ENCODE measurements around the gene PSMG1.
"Not testable (repeated sequence)": the region's sequence is repeated elsewhere in the genome, so short reads cannot be mapped to it uniquely, and the experiment has no call there.

Gene PSMG1

DNA sequence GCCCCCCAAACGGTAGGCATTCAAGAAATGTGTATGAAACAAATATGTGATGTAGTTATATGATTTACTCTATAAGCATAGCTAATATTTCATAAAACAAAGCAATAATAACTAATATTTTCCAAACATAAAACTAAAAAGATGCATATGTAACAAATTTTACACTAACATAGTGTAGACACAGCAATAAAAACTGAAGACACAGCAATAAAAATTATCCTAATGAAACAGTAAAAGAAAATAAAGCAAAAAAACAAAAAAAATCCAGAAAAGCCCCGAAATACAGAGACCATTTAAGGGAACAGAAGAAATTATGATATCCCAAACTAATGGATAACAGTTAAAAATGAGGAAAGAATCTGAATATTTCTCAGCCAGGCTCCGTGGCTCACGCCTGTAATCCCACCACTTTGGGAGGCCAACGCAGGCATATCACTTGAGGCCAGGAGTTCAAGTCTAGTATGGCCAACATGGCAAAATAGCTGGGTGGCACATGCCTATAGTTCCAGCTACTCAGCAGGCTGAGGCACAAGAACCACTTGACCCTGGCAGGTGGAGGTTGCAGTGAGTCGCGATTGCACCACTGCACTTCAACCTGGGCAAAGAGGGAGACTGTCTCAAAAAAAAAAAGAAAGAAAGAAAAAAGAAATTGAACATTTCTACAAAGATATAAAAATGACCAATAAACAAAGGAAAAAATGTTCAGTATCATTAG is 38.2 kb upstream of the PSMG1 start:
- H3K4me1 ChIP-seq (ENCODE audit: low read length) = no peaks in the 10 kb centered on the region
- no peak for DNase-seq
- H4K20me1 ChIP-seq (ENCODE audit: insufficient read depth, low read length) = no peaks in the 10 kb centered on the region
- H3K27ac ChIP-seq (ENCODE audit: low read length) = no peak overlapping the region
- H3K9me2 ChIP-seq (replicated peaks; ENCODE audit: insufficient read depth, low read length) = no peaks in the 10 kb centered on the region
- no peaks in the 10 kb centered on the region for H3F3A ChIP-seq (ENCODE audit: insufficient read depth, low read length)
- no peaks in the 10 kb centered on the region for H3K27me3 ChIP-seq (replicated peaks; ENCODE audit: insufficient read depth, low read length)
- no peaks in the 10 kb centered on the region for H3K9me3 ChIP-seq (replicated peaks; ENCODE audit: insufficient read depth, low read length)
- H3K9ac ChIP-seq (ENCODE audit: low read length) = no peak overlapping the region
- TF ChIP-seq EZH2phosphoT487 (IDR thresholded peaks at IDR 0.05; ENCODE audit: low read length) = no peak
- TF ChIP-seq EZH2 (optimal IDR thresholded peaks at IDR 0.05; ENCODE audit: low read depth, low read length) = no peak
- TF ChIP-seq, protein P1, sequence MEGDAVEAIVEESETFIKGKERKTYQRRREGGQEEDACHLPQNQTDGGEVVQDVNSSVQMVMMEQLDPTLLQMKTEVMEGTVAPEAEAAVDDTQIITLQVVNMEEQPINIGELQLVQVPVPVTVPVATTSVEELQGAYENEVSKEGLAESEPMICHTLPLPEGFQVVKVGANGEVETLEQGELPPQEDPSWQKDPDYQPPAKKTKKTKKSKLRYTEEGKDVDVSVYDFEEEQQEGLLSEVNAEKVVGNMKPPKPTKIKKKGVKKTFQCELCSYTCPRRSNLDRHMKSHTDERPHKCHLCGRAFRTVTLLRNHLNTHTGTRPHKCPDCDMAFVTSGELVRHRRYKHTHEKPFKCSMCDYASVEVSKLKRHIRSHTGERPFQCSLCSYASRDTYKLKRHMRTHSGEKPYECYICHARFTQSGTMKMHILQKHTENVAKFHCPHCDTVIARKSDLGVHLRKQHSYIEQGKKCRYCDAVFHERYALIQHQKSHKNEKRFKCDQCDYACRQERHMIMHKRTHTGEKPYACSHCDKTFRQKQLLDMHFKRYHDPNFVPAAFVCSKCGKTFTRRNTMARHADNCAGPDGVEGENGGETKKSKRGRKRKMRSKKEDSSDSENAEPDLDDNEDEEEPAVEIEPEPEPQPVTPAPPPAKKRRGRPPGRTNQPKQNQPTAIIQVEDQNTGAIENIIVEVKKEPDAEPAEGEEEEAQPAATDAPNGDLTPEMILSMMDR (IDR thresholded peaks at IDR 0.05; ENCODE audit: low read length) = no peak
- H3K36me3 ChIP-seq (replicated peaks; ENCODE audit: insufficient read depth, low read length) = peaks cover 3% of the 10 kb centered on the region; the same call in 1 of the 2 replicates
- H3K4me3 ChIP-seq (ENCODE audit: low read length) = no peak overlapping the region
- no peak overlapping the region for H2AFZ ChIP-seq (ENCODE audit: low read length)
- no peak overlapping the region for H3K4me2 ChIP-seq (ENCODE audit: low read depth, low read length)
- H3K79me2 ChIP-seq (ENCODE audit: low read length) = no peaks in the 10 kb centered on the region

DNA sequence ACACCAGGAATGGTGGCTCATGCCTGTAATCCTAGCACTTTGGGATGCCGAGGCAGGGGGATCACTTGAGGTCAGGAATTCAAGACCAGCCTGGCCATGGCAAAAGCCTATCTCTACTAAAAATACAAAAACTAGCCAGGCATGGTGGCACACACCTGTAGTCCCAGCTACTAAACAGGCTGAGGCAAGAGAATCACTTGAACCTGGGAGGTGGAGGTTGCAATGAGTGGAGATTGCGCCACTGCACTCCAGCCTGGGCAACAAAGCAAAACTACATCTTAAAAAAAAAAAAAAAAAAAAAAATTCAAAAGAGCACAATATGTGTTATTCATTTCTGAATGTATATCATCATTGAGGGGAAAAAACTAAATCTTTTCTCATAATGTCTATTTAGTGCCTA is 37.6 kb upstream of the PSMG1 start:
- not testable (repeated sequence) for H2AFZ ChIP-seq (ENCODE audit: low read length); H3K27me3 ChIP-seq (replicated peaks; ENCODE audit: insufficient read depth, low read length); H3K4me3 ChIP-seq (ENCODE audit: low read length); H3K4me1 ChIP-seq (ENCODE audit: low read length); H3K9me3 ChIP-seq (replicated peaks; ENCODE audit: insufficient read depth, low read length); H4K20me1 ChIP-seq (ENCODE audit: insufficient read depth, low read length); H3K9ac ChIP-seq (ENCODE audit: low read length); H3K27ac ChIP-seq (ENCODE audit: low read length); H3K4me2 ChIP-seq (ENCODE audit: low read depth, low read length); H3K36me3 ChIP-seq (replicated peaks; ENCODE audit: insufficient read depth, low read length); H3F3A ChIP-seq (ENCODE audit: insufficient read depth, low read length); DNase-seq; H3K9me2 ChIP-seq (replicated peaks; ENCODE audit: insufficient read depth, low read length); H3K79me2 ChIP-seq (ENCODE audit: low read length)

DNA sequence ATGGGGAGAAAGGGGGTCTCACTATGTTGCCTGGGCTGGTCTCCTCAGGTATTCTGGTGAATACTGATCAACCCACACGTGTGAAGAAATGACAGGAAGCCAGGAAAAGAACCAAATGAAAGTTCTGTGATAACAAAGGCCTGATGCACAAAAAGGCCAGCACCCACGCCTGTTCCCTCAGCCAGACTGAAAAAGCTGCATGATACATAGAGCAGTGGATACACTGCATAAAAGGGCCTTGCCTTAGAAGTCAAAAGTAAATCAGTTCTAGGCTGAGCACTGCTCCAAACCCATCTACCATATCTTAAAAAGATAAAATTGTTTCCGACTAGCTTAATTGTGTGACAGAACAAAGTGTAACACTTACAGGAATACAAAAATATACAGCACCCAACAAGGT is 36.9 kb upstream of the PSMG1 start:
- no peak overlapping the region for H2AFZ ChIP-seq (ENCODE audit: low read length)
- no peaks in the 10 kb centered on the region for H3K79me2 ChIP-seq (ENCODE audit: low read length)
- no peak for DNase-seq

DNA sequence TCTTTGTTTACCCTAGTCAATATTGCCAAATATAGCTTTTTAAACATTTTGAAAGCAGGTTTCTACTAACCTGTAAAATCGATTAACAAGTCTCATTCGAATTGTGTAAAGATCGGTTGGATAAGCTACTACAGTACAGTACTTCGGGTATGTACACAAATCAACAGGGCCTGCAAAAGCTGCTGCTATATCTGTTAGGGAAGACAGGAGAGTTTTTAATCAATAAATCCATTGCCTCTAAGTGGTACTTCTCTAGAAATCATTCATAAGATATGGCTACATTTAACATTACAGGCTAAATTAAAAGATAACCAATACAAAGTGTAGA is 34.8 kb upstream of the PSMG1 start:
- no peaks in the 10 kb centered on the region for H3K9me2 ChIP-seq (replicated peaks; ENCODE audit: insufficient read depth, low read length)
- no peak overlapping the region for H2AFZ ChIP-seq (ENCODE audit: low read length)
- H3K9ac ChIP-seq (ENCODE audit: low read length) = no peak overlapping the region
- H3K27me3 ChIP-seq (replicated peaks; ENCODE audit: insufficient read depth, low read length) = no peaks in the 10 kb centered on the region
- H4K20me1 ChIP-seq (ENCODE audit: insufficient read depth, low read length) = no peaks in the 10 kb centered on the region
- H3K4me1 ChIP-seq (ENCODE audit: low read length) = no peaks in the 10 kb centered on the region
- H3K79me2 ChIP-seq (ENCODE audit: low read length) = no peaks in the 10 kb centered on the region
- no peaks in the 10 kb centered on the region; the same call in 1 of the 2 replicates for H3K36me3 ChIP-seq (replicated peaks; ENCODE audit: insufficient read depth, low read length)
- H3K4me2 ChIP-seq (ENCODE audit: low read depth, low read length) = no peak overlapping the region
- TF ChIP-seq EZH2phosphoT487 (IDR thresholded peaks at IDR 0.05; ENCODE audit: low read length) (no peak), EZH2 (optimal IDR thresholded peaks at IDR 0.05; ENCODE audit: low read depth, low read length) (no peak)
- TF ChIP-seq, protein P1 (IDR thresholded peaks at IDR 0.05; ENCODE audit: low read length) = no peak
- no peaks in the 10 kb centered on the region for H3F3A ChIP-seq (ENCODE audit: insufficient read depth, low read length)
- no peak overlapping the region for H3K27ac ChIP-seq (ENCODE audit: low read length)
- DNase-seq = no peak
- H3K9me3 ChIP-seq (replicated peaks; ENCODE audit: insufficient read depth, low read length) = no peaks in the 10 kb centered on the region
- H3K4me3 ChIP-seq (ENCODE audit: low read length) = no peak overlapping the region

More for the DNA sequence above, 36.9 kb upstream of the PSMG1 start:
- Histone ChIP-seq H3K9me3 (replicated peaks; ENCODE audit: insufficient read depth, low read length) (no peaks in the 10 kb centered on the region), H3K4me2 (ENCODE audit: low read depth, low read length) (no peak overlapping the region), H3K27ac (ENCODE audit: low read length) (no peak overlapping the region), H3F3A (ENCODE audit: insufficient read depth, low read length) (no peaks in the 10 kb centered on the region), H3K27me3 (replicated peaks; ENCODE audit: insufficient read depth, low read length) (no peaks in the 10 kb centered on the region), H3K9ac (ENCODE audit: low read length) (no peak overlapping the region), H3K4me1 (ENCODE audit: low read length) (no peaks in the 10 kb centered on the region), H3K4me3 (ENCODE audit: low read length) (no peak overlapping the region), H3K36me3 (replicated peaks; ENCODE audit: insufficient read depth, low read length) (peaks cover 3% of the 10 kb centered on the region; the same call in 1 of the 2 replicates), H4K20me1 (ENCODE audit: insufficient read depth, low read length) (no peaks in the 10 kb centered on the region), H3K9me2 (replicated peaks; ENCODE audit: insufficient read depth, low read length) (no peaks in the 10 kb centered on the region)
- no peak for TF ChIP-seq EZH2 (optimal IDR thresholded peaks at IDR 0.05; ENCODE audit: low read depth, low read length)
- TF ChIP-seq EZH2phosphoT487 (IDR thresholded peaks at IDR 0.05; ENCODE audit: low read length) = no peak
- TF ChIP-seq, protein P1 (IDR thresholded peaks at IDR 0.05; ENCODE audit: low read length) = no peak
